Mucosa of descending colon (tissue), 3 donors: ENCODE data around the gene ADD1. TPM values are rescaled to one million over a fixed set of nuclear protein-coding genes. Genes with fewer than 3 reads are reported as not detected.
"Not testable (repeated sequence)": the region's sequence is repeated elsewhere in the genome, so short reads cannot be mapped to it uniquely, and the experiment has no call there.

Experiments
- ATAC-seq: fragments of 200-7000 bp; cut with Tn5 transposase; one replicate; pipeline ENCODE4 v1.9.1; 2020; ENCODE audit warnings: mild to moderate bottlenecking, moderate library complexity
- DNase-seq, 3 donors: peaks; one replicate each; pipeline ENCODE4 v3.0.0-alpha.2; 2020
- H3K36me3 ChIP-seq: fragments of 200-600 bp; one replicate; pipeline ENCODE4 v1.8.0; 2021; ENCODE audit warnings: low read depth, mild to moderate bottlenecking
- H3K4me1 ChIP-seq: fragments of 200-600 bp; one replicate; pipeline ENCODE4 v1.8.0; 2021; ENCODE audit warnings: low read depth, mild to moderate bottlenecking
- H3K4me3 ChIP-seq: fragments of 200-600 bp; one replicate; pipeline ENCODE4 v1.8.0; 2021; ENCODE audit warnings: mild to moderate bottlenecking
- H3K9me3 ChIP-seq: fragments of 200-600 bp; one replicate; pipeline ENCODE4 v1.8.0; 2021; ENCODE audit warnings: mild to moderate bottlenecking
- CTCF ChIP-seq: fragments of 200-600 bp; IDR thresholded peaks from one replicate; pipeline ENCODE4 v1.8.0; 2022; ENCODE audit warnings: antibody characterized with exemption, mild to moderate bottlenecking
- intact Hi-C, 2 donors: fragments of 100-400 bp; cut with DNase I in 1 of 2; cut with micrococcal nuclease in 1 of 2; formaldehyde crosslinking; loops; one replicate each; pipeline versions ENCODE4 v1.11.0 to v1.11.1; 2022; cut with DNase I, micrococcal nuclease
- total RNA-seq, 3 donors: library from RNA; stranded (reverse); fragmentation: NEBNext Ultra II Directional in 2 of 3; extraction: Animal tissue kit (Norgen Biotek cat#: 25700) in 2 of 3; gene quantifications; one replicate each; pipeline versions ENCODE4 v1.2.1 to v1.2.4, GENCODE V29; 2021 to 2023
- donor health status: DM: no; HTN: no; CAD: no; lungs with moderate emphysema.
- donor health status: DM: no; HTN: no; CAD: no.
- donor health status: DM: no; HTN: yes; CAD: no.

ADD1 gene
- total RNA-seq, 3 donors from 2014 or later: 201 to 373 (median 261) TPM

GRCh38 chr4:2944586-2945526 lies 101.2 kb downstream of the ADD1 start:
- ATAC-seq (no peak), DNase-seq (no peak)
- intact Hi-C loops: loop anchor here in 1 of 2 donors (10.0 kb wide), 1 partner anchor 180 kb away; no protein-coding TSS in a partner anchor
- H3K4me1 ChIP-seq: peaks cover 7% of the 10 kb centered on the region
- no peak for TF ChIP-seq CTCF
- H3K4me3 ChIP-seq: no peak overlapping the region
- H3K9me3 ChIP-seq: no peaks in the 10 kb centered on the region
- H3K36me3 ChIP-seq: peaks cover 3% of the 10 kb centered on the region

DNA sequence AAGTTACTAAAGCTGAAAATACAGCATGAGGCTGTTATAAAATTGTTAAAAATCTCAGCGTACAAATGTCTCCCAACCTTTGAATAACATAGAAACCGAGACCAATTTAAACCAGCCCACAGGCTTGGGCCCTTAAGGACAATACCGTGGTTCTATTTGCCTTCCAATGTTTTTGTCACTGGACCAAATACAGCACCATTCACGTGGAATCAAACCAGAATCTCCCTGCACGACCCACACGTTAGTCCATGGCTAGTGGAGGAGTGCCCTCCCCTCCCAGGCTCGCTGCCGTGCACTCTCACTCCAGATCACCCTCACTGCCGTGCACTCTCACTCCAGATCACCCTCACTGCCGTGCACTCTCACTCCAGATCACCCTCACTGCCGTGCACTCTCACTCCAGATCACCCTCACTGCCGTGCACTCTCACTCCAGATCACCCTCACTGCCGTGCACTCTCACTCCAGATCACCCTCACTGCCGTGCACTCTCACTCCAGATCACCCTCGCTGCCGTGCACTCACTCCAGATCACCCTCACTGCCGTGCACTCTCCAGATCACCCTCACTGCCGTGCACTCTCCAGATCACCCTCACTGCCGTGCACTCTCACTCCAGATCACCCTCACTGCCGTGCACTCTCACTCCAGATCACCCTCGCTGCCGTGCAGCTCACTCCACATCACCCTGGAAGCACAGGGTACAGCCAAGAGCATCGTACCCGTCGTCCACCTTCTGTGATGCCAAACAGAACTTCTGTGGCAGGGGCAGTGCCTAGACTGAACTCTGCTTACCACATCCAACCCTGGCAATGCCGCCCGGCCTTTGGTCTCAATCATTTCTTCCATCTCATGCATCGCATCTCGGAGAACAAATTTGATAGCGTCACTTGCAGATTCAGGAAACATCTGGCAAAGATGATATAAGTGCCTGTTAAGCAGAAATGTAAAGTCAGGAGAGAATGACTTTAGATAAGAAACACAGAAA lies 102.3 kb downstream of the ADD1 start:
- DNase-seq, H3K4me1 ChIP-seq, H3K9me3 ChIP-seq, H3K4me3 ChIP-seq, ATAC-seq, H3K36me3 ChIP-seq: not testable (repeated sequence)
- intact Hi-C loops: loop anchor here in 1 of 2 donors (10.0 kb wide), 1 partner anchor 181 kb away; no protein-coding TSS in a partner anchor

DNA sequence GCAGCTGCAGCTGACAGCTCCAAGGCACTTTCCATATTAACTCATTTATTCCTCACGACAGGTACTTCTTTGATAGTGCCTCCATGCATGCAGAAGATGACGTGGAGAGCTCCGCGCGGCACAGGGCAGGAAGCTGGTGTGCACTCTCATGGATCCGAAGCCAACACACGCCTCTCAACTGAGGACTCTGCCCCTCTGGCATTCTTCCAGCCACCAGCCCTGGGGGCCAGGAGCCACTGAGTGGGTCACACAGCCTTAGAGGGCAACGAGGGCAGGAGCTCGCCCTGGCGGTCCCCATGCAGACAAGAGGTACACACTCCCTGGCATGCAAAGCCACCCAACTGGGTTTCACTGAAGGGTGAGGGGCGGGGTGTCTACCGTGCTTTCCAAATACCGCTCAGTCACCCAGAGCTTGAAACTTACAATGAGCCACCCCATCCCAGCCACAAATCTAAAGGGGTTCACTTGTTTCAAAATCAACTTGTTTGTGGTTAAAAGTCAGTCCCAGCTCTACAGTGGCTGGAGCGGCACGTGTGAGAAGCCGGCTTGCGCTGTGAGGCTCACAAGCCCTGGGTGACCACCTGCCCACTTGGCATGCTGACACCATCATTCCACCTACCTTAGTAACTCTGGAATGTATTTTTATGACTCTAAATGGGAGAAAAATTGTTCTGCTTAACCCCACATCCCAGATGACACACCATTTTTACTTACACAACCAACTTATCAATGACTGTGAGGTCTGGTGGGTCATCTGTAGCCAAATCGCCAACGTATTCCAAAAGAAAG lies 103.4 kb downstream of the ADD1 start:
- ATAC-seq (no peak), DNase-seq (no peak)
- intact Hi-C loops: loop anchor here in 1 of 2 donors (10.0 kb wide), 1 partner anchor 182 kb away; no protein-coding TSS in a partner anchor
- Histone ChIP-seq H3K36me3 (peaks cover 6% of the 10 kb centered on the region), H3K9me3 (no peaks in the 10 kb centered on the region), H3K4me3 (no peak overlapping the region), H3K4me1 (peaks cover 7% of the 10 kb centered on the region)
- no peak for TF ChIP-seq CTCF

DNA sequence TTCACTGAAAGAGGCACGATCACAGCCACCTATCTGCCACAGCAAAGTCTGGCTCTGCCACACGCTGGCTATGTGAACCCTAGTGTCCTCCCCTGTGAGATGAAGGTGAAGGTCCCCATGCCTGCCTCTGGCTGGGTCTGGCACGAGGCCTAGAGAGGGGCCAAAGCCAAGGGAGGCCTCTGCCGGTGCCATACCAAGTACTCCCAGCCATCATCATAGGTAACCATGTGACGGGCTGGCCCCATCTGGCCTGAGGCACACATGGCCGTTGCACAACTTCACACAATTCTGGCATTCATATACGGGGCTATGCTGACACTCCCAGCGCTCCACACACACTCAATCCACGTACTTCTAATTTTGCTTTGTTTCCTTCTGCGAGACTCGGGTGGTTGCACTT lies 104.3 kb downstream of the ADD1 start:
- ATAC-seq: no peak
- intact Hi-C loops: loop anchor here in 1 of 2 donors (10.0 kb wide), 1 partner anchor 183 kb away; no protein-coding TSS in a partner anchor
- Histone ChIP-seq H3K36me3 (peaks cover 11% of the 10 kb centered on the region), H3K4me1 (peaks cover 5% of the 10 kb centered on the region), H3K4me3 (no peak overlapping the region), H3K9me3 (no peaks in the 10 kb centered on the region)
- peak in 1 of 3 donors; percentile 22 for DNase-seq
- TF ChIP-seq CTCF: no peak

GRCh38 chr4:2948895-2949781 lies 105.5 kb downstream of the ADD1 start:
- intact Hi-C loops: loop anchor here in 1 of 2 donors (10.0 kb wide), 1 partner anchor 184 kb away; no protein-coding TSS in a partner anchor
- Histone ChIP-seq H3K9me3 (no peaks in the 10 kb centered on the region), H3K36me3 (peaks cover 11% of the 10 kb centered on the region), H3K4me3 (no peak overlapping the region), H3K4me1 (no peaks in the 10 kb centered on the region)
- peak in 2 of 3 donors; percentile 22 to 61 for DNase-seq
- peak; percentile 73 for ATAC-seq
- TF ChIP-seq CTCF: peak; percentile 35
